SK-N-SH (cell line): ENCODE results near the gene PHKB.

Experiments used
- CHD2 ChIP-seq: fragments of 150-350 bp; IDR thresholded peaks from 2 replicates; pipeline ENCODE4 v1.6.1; 2018; ENCODE audit warnings: low read length; ENCODE audit not compliant: partially characterized antibody
- EZH2phosphoT487 ChIP-seq: fragments of 200-600 bp; sonication (generic); IDR thresholded peaks from 2 replicates; pipeline ENCODE4 v1.6.1; 2017; ENCODE audit warnings: low read depth, mixed run types, mild to moderate bottlenecking, antibody characterized with exemption, moderate library complexity, borderline replicate concordance
- FOXM1 ChIP-seq: IDR thresholded peaks from 2 replicates; pipeline ENCODE4 v1.4.0; 2012; ENCODE audit warnings: low read depth, mild to moderate bottlenecking
- NFIC ChIP-seq: IDR thresholded peaks from 2 replicates; pipeline ENCODE4 v1.4.0; 2012; ENCODE audit warnings: borderline replicate concordance
- POLR2AphosphoS5 ChIP-seq: IDR thresholded peaks from 2 replicates; pipeline ENCODE4 v1.6.1; 2012; ENCODE audit warnings: low read depth, low read length
- TAF1 ChIP-seq: IDR thresholded peaks from 2 replicates; pipeline ENCODE4 v1.6.1; 2012; ENCODE audit warnings: low read depth, mild to moderate bottlenecking, low read length, moderate library complexity, borderline replicate concordance
- TF ChIP-seq, protein P1 (sequence below): IDR thresholded peaks from 2 replicates; pipeline ENCODE4 v1.4.0; 2012; ENCODE audit warnings: low read depth, borderline replicate concordance
- TF ChIP-seq, protein P2 (sequence below): fragments of 200-600 bp; sonication (generic); IDR thresholded peaks from 2 replicates; pipeline ENCODE4 v1.6.1; 2017; ENCODE audit warnings: antibody characterized with exemption, mild to moderate bottlenecking, moderate library complexity
- TF ChIP-seq, protein P3 (sequence below): fragments of 150-350 bp; IDR thresholded peaks from 2 replicates; pipeline ENCODE4 v1.6.1; 2016; ENCODE audit warnings: mild to moderate bottlenecking, low read depth, low read length

DNA sequence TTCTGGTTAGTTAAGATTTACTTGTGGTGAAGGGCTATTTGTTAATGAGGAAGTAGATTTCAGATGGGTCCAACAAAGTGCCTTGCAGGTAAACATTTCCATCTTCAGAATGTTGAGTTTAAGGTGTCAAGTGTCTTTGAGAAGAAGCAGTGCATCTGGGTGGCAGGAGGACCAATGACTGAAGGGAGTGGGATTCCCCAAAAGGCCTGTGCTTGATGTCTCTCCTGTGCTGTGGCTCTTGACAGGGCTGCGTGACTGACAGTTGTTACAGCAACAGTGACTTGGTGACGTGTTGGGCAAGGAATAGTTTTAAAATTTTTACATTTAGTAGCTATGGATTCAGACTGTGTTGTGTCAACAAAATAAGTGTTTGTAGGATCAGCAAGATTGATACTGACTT is 149.9 kb downstream of the PHKB start:
- TF ChIP-seq, protein P1, sequence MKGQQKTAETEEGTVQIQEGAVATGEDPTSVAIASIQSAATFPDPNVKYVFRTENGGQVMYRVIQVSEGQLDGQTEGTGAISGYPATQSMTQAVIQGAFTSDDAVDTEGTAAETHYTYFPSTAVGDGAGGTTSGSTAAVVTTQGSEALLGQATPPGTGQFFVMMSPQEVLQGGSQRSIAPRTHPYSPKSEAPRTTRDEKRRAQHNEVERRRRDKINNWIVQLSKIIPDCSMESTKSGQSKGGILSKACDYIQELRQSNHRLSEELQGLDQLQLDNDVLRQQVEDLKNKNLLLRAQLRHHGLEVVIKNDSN: no peak
- TF ChIP-seq, protein P2, sequence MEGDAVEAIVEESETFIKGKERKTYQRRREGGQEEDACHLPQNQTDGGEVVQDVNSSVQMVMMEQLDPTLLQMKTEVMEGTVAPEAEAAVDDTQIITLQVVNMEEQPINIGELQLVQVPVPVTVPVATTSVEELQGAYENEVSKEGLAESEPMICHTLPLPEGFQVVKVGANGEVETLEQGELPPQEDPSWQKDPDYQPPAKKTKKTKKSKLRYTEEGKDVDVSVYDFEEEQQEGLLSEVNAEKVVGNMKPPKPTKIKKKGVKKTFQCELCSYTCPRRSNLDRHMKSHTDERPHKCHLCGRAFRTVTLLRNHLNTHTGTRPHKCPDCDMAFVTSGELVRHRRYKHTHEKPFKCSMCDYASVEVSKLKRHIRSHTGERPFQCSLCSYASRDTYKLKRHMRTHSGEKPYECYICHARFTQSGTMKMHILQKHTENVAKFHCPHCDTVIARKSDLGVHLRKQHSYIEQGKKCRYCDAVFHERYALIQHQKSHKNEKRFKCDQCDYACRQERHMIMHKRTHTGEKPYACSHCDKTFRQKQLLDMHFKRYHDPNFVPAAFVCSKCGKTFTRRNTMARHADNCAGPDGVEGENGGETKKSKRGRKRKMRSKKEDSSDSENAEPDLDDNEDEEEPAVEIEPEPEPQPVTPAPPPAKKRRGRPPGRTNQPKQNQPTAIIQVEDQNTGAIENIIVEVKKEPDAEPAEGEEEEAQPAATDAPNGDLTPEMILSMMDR: no peak
- TF ChIP-seq TAF1: no peak
- TF ChIP-seq FOXM1: no peak
- TF ChIP-seq POLR2AphosphoS5: no peak
- TF ChIP-seq, protein P3, sequence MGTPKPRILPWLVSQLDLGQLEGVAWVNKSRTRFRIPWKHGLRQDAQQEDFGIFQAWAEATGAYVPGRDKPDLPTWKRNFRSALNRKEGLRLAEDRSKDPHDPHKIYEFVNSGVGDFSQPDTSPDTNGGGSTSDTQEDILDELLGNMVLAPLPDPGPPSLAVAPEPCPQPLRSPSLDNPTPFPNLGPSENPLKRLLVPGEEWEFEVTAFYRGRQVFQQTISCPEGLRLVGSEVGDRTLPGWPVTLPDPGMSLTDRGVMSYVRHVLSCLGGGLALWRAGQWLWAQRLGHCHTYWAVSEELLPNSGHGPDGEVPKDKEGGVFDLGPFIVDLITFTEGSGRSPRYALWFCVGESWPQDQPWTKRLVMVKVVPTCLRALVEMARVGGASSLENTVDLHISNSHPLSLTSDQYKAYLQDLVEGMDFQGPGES: no peak
- TF ChIP-seq NFIC: no peak
- TF ChIP-seq EZH2phosphoT487: no peak
- no peak for TF ChIP-seq CHD2
